ENCODE results near the gene LCTL. TPM values are rescaled to one million over a fixed set of nuclear protein-coding genes. Genes with fewer than 3 reads are reported as not detected.
"Not testable (repeated sequence)": the region's sequence is repeated elsewhere in the genome, so short reads cannot be mapped to it uniquely, and the experiment has no call there.

The LCTL gene
- total RNA-seq, 1 experiment from 2014 or later = 1.3 TPM

- H3K4me3 ChIP-seq = no peak overlapping the region
- no peaks in the 10 kb centered on the region for H3K9me3 ChIP-seq (replicated peaks)
- no peaks in the 10 kb centered on the region for H3K27me3 ChIP-seq (replicated peaks)
- DNase-seq (ENCODE audit: low read depth in 1 of 2, low spot score in 2 of 2) = no peak
- H3K27ac ChIP-seq = no peak overlapping the region
- H3K36me3 ChIP-seq = no peaks in the 10 kb centered on the region
- no peaks in the 10 kb centered on the region for H3K4me1 ChIP-seq (replicated peaks)
These were observed 32.5 kb upstream of the LCTL start for GRCh38 chr15:66598095-66598815.

GRCh38 chr15:66595931-66596545 is 30.2 kb upstream of the LCTL start:
- Histone ChIP-seq H3K4me1 (replicated peaks) (no peaks in the 10 kb centered on the region), H3K36me3 (no peaks in the 10 kb centered on the region), H3K9me3 (replicated peaks) (no peaks in the 10 kb centered on the region), H3K27me3 (replicated peaks) (no peaks in the 10 kb centered on the region), H3K27ac (no peak overlapping the region), H3K4me3 (no peak overlapping the region)
- no peak for DNase-seq (ENCODE audit: low read depth in 1 of 2, low spot score in 2 of 2)

DNA sequence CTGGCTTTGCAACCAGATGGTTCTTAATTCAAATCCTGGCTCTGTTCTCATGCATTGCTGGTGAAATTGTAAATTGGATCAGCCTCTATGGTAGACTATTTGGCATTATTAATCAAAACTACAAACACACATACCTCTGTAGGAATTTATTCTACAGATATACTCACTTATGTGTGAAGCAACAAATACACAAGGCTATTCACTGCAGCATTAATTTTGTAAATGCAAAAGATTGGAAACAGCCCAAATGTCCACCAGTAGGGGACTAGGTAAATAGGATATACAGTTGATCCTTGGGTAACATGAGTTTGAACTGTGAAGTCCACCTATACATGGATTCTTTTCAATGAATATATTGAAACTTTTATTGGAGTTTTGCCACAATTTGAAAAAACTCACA is 29.5 kb upstream of the LCTL start:
- H3K4me1 ChIP-seq (replicated peaks) = no peaks in the 10 kb centered on the region
- H3K27me3 ChIP-seq (replicated peaks) = no peaks in the 10 kb centered on the region
- H3K9me3 ChIP-seq (replicated peaks) = no peaks in the 10 kb centered on the region
- no peaks in the 10 kb centered on the region for H3K36me3 ChIP-seq
- DNase-seq (ENCODE audit: low read depth in 1 of 2, low spot score in 2 of 2) = no peak
- no peak overlapping the region for H3K27ac ChIP-seq
- no peak overlapping the region for H3K4me3 ChIP-seq

GRCh38 chr15:66594836-66595235 is 29.0 kb upstream of the LCTL start:
- H3K9me3 ChIP-seq (replicated peaks) = no peaks in the 10 kb centered on the region
- no peaks in the 10 kb centered on the region for H3K4me1 ChIP-seq (replicated peaks)
- no peak for DNase-seq (ENCODE audit: low read depth in 1 of 2, low spot score in 2 of 2)
- H3K27ac ChIP-seq = no peak overlapping the region
- H3K4me3 ChIP-seq = no peak overlapping the region
- no peaks in the 10 kb centered on the region for H3K36me3 ChIP-seq
- no peaks in the 10 kb centered on the region for H3K27me3 ChIP-seq (replicated peaks)

DNA sequence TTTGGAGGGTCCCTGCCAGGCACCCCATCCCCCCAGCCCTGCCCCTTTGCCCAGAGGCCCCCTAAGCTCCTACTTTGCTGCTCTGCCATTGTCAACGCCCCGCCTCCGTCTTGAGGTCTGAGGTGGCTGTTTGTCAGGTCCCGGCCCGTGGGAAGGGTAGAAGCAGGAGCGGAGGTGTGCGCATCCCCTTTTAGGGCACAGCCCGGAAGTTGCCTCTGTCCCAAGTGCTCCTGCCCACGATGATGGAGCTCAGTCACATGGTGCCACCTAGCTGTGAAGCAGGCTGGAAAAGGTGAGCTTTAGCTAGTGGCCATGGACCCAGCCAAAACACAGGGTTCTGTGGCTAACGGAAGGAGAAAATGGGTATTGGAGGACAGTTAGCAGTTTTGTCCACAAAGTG is 28.5 kb upstream of the LCTL start:
- no peaks in the 10 kb centered on the region for H3K36me3 ChIP-seq
- H3K9me3 ChIP-seq (replicated peaks) = no peaks in the 10 kb centered on the region
- no peaks in the 10 kb centered on the region for H3K27me3 ChIP-seq (replicated peaks)
- H3K4me3 ChIP-seq = no peak overlapping the region
- no peak for DNase-seq (ENCODE audit: low read depth in 1 of 2, low spot score in 2 of 2)
- H3K4me1 ChIP-seq (replicated peaks) = no peaks in the 10 kb centered on the region
- no peak overlapping the region for H3K27ac ChIP-seq

GRCh38 chr15:66593219-66593780 is 27.5 kb upstream of the LCTL start:
- H3K36me3 ChIP-seq = no peaks in the 10 kb centered on the region
- no peaks in the 10 kb centered on the region for H3K27me3 ChIP-seq (replicated peaks)
- DNase-seq (ENCODE audit: low read depth in 1 of 2, low spot score in 2 of 2) = no peak
- H3K9me3 ChIP-seq (replicated peaks) = no peaks in the 10 kb centered on the region
- no peak overlapping the region for H3K4me3 ChIP-seq
- H3K27ac ChIP-seq = no peak overlapping the region
- no peaks in the 10 kb centered on the region for H3K4me1 ChIP-seq (replicated peaks)

- H3K9me3 ChIP-seq (replicated peaks) = no peaks in the 10 kb centered on the region
- DNase-seq (ENCODE audit: low read depth in 1 of 2, low spot score in 2 of 2) = no peak
These were observed 26.9 kb upstream of the LCTL start for GRCh38 chr15:66592505-66593218.

DNA sequence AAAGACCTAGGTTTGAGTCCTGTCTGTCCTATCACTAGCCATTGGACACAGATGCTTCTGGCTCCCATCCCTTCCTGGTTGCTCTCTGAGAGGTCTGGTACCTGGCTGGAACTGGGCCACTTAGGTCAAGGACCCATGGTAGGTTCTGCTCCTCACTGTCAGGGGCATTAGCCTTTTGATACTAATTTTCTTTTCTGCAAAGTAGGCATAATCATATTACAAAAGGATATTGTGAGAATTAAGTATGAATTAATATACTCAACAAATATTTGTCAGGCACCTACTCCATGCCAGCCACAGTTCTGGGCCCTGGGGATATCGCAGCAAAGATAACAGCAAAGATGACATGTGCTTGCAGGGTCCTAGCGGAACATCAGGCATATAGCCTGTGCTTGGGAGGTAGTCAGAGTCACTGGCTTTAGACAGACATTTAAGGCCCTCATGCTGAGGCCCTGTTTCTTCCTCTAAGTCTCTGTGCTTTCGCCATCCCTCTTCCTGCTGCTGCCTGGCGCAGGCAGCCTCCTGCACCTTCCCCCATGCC is 25.6 kb upstream of the LCTL start:
- DNase-seq (ENCODE audit: low read depth in 1 of 2, low spot score in 2 of 2) = no peak
- H3K27ac ChIP-seq = no peak overlapping the region
- no peak overlapping the region for H3K4me3 ChIP-seq
- H3K36me3 ChIP-seq = no peaks in the 10 kb centered on the region
- no peaks in the 10 kb centered on the region for H3K9me3 ChIP-seq (replicated peaks)
- H3K27me3 ChIP-seq (replicated peaks) = no peaks in the 10 kb centered on the region
- H3K4me1 ChIP-seq (replicated peaks) = no peaks in the 10 kb centered on the region

More at GRCh38 chr15:66592505-66593218, 26.9 kb upstream of the LCTL start:
- Histone ChIP-seq H3K27ac (no peak overlapping the region), H3K27me3 (replicated peaks) (no peaks in the 10 kb centered on the region), H3K36me3 (no peaks in the 10 kb centered on the region), H3K4me3 (no peak overlapping the region), H3K4me1 (replicated peaks) (no peaks in the 10 kb centered on the region)

GRCh38 chr15:66590435-66590834 is 24.6 kb upstream of the LCTL start:
- DNase-seq (ENCODE audit: low read depth in 1 of 2, low spot score in 2 of 2) = no peak
- Histone ChIP-seq H3K4me3 (no peak overlapping the region), H3K9me3 (replicated peaks) (no peaks in the 10 kb centered on the region), H3K27me3 (replicated peaks) (no peaks in the 10 kb centered on the region), H3K27ac (no peak overlapping the region), H3K4me1 (replicated peaks) (no peaks in the 10 kb centered on the region), H3K36me3 (no peaks in the 10 kb centered on the region)

DNA sequence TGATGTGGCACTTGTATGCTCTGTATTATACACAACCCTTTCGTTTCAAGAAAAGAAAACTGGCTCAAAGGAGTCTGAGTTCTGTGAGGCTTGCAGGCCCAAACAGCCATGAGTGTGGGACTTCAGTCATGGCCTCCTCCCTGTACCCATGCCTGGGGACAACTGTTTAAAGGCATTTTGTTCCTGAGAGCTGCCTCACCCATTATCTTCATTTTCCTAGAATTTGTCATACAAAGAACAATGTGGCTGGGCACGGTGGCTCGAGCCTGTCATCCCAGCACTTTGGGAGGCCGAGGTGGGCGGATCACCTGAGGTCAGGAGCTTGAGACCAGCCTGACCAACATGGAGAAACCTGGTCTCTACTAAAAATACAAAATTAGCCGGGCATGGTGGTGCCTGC is 23.6 kb upstream of the LCTL start:
- H3K27ac ChIP-seq; H3K36me3 ChIP-seq; H3K27me3 ChIP-seq (replicated peaks); H3K4me1 ChIP-seq (replicated peaks); H3K4me3 ChIP-seq; H3K9me3 ChIP-seq (replicated peaks); DNase-seq (ENCODE audit: low read depth in 1 of 2, low spot score in 2 of 2): not testable (repeated sequence)

DNA sequence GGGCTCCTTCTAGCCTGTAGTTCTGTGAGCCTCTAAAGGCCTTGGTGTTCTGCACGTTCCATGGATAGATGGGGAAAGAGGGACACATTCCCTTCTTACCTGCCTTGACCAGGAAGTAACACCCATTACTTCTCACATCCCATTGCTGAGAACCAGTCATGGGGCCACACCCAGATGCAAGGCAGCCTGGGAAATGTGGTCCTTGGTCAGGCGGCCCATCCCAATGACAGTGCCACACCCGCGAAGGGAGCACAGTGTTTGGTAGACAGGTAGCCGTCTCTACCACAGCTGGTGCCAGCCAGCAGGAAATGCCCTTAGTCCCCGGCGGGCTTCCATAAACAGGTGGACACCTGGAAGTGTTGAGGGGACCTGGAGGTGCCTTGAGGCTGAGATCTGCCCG is 23.2 kb upstream of the LCTL start:
- no peak overlapping the region for H3K27ac ChIP-seq
- no peaks in the 10 kb centered on the region for H3K36me3 ChIP-seq
- H3K4me1 ChIP-seq (replicated peaks) = no peaks in the 10 kb centered on the region
- H3K9me3 ChIP-seq (replicated peaks) = no peaks in the 10 kb centered on the region
- H3K4me3 ChIP-seq = no peak overlapping the region
- DNase-seq (ENCODE audit: low read depth in 1 of 2, low spot score in 2 of 2) = no peak
- no peaks in the 10 kb centered on the region for H3K27me3 ChIP-seq (replicated peaks)

- H3K4me1 ChIP-seq (replicated peaks) = no peaks in the 10 kb centered on the region
- H3K4me3 ChIP-seq = no peak overlapping the region
- H3K27ac ChIP-seq = no peak overlapping the region
These were observed 22.7 kb upstream of the LCTL start for GRCh38 chr15:66588537-66588936.

DNA sequence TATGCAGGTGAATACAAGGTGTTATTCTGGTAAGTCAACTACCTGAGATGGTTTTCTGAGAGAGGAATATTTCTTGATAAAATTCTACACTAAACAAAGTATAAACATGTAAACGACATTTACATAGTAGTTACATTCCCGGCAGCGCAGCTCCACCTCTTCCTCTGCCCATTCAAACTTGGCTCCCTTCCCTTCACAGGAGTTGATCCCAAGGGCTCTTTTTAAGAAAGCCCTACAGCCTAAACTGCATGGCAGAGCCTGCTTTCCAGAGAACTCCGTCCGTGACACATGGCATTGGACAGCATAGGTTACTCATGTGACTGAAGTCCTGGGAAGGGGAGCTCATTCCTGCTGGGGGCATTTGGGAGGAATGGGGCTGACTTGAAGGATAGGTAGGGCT is 22.0 kb upstream of the LCTL start:
- Histone ChIP-seq H3K4me3 (no peak overlapping the region), H3K36me3 (no peaks in the 10 kb centered on the region), H3K27ac (no peak overlapping the region), H3K9me3 (replicated peaks) (no peaks in the 10 kb centered on the region), H3K27me3 (replicated peaks) (no peaks in the 10 kb centered on the region), H3K4me1 (replicated peaks) (no peaks in the 10 kb centered on the region)
- no peak for DNase-seq (ENCODE audit: low read depth in 1 of 2, low spot score in 2 of 2)

More at GRCh38 chr15:66588537-66588936, 22.7 kb upstream of the LCTL start:
- no peaks in the 10 kb centered on the region for H3K27me3 ChIP-seq (replicated peaks)
- no peak for DNase-seq (ENCODE audit: low read depth in 1 of 2, low spot score in 2 of 2)
- no peaks in the 10 kb centered on the region for H3K9me3 ChIP-seq (replicated peaks)
- H3K36me3 ChIP-seq = no peaks in the 10 kb centered on the region

DNA sequence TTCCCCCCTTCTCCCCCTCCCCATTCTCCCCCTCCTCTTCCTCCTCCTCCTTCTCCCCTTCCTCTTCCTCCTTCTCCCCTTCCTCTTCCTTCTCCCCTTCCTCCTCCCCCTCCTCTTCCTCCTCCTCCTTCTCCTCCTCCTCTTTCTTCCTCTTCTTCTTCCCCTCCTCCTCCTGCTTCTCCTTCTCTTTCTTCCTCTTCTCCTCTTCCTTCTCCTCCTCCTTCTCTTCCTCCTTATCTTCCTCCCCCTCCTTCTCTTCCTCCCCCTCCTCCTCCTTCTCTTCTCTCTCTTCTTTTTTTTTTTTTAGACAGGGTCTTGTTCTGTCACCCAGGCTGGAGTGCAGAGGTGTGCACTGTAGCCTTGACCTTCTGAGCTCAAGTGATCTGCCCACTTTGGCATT is 21.2 kb upstream of the LCTL start:
- Histone ChIP-seq H3K4me3 (no peak overlapping the region), H3K36me3 (no peaks in the 10 kb centered on the region), H3K27me3 (replicated peaks) (no peaks in the 10 kb centered on the region), H3K9me3 (replicated peaks) (no peaks in the 10 kb centered on the region), H3K27ac (no peak overlapping the region), H3K4me1 (replicated peaks) (no peaks in the 10 kb centered on the region)
- no peak for DNase-seq (ENCODE audit: low read depth in 1 of 2, low spot score in 2 of 2)

Measured in SJSA1 (cell line).